Measurements from ENCODE around the gene CIT.

- TF ChIP-seq CTCF (IDR thresholded peaks at IDR 0.05) (no peak), POLR2A (IDR thresholded peaks at IDR 0.05) (no peak)
These were observed 8.1 kb downstream of the CIT start for GRCh38 chr12:119868992-119869391.

Data from body of pancreas (tissue), 4 donors.